SU-DHL-6 (cell line): ENCODE measurements around the gene SLC35F1.

Experiments used
- EZH2phosphoT487 ChIP-seq: fragments of 200-600 bp; sonication (generic), shearing (Covaris generic); conservative IDR thresholded peaks from 2 replicates; pipeline ENCODE4 v1.6.1; 2018; ENCODE audit warnings: mild to moderate bottlenecking, antibody characterized with exemption, low read length, moderate library complexity, mixed read lengths
- TF ChIP-seq, protein P1 (sequence below): fragments of 200-600 bp; sonication (generic); IDR thresholded peaks from one replicate; pipeline ENCODE4 v1.5.1; 2017; ENCODE audit warnings: antibody characterized with exemption, mild to moderate bottlenecking, low read length, moderate library complexity; ENCODE audit not compliant: insufficient read depth, poor library complexity, severe bottlenecking

- TF ChIP-seq, protein P1, sequence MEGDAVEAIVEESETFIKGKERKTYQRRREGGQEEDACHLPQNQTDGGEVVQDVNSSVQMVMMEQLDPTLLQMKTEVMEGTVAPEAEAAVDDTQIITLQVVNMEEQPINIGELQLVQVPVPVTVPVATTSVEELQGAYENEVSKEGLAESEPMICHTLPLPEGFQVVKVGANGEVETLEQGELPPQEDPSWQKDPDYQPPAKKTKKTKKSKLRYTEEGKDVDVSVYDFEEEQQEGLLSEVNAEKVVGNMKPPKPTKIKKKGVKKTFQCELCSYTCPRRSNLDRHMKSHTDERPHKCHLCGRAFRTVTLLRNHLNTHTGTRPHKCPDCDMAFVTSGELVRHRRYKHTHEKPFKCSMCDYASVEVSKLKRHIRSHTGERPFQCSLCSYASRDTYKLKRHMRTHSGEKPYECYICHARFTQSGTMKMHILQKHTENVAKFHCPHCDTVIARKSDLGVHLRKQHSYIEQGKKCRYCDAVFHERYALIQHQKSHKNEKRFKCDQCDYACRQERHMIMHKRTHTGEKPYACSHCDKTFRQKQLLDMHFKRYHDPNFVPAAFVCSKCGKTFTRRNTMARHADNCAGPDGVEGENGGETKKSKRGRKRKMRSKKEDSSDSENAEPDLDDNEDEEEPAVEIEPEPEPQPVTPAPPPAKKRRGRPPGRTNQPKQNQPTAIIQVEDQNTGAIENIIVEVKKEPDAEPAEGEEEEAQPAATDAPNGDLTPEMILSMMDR: no peak
- no peak for TF ChIP-seq EZH2phosphoT487
Measured at GRCh38 chr6:118123503-118124037, 216.5 kb downstream of the SLC35F1 start.
